Panc1 (cell line): ENCODE measurements around the gene ETAA1.

Source experiments
- POLR2AphosphoS5 ChIP-seq: IDR thresholded peaks from 2 replicates; pipeline ENCODE4 v1.6.1; 2012; ENCODE audit warnings: mild to moderate bottlenecking, low read depth, low read length, moderate library complexity
- SIN3A ChIP-seq: IDR thresholded peaks from 2 replicates; pipeline ENCODE4 v1.6.1; 2012; ENCODE audit warnings: low read depth, mild to moderate bottlenecking, low read length, moderate library complexity, borderline replicate concordance; ENCODE audit not compliant: insufficient read depth
- TF ChIP-seq, protein P1 (sequence below): fragments of 450-650 bp; IDR thresholded peaks from 2 replicates; pipeline ENCODE4 v1.5.1; 2017; ENCODE audit warnings: mild to moderate bottlenecking

- no peak for TF ChIP-seq POLR2AphosphoS5
- TF ChIP-seq, protein P1, sequence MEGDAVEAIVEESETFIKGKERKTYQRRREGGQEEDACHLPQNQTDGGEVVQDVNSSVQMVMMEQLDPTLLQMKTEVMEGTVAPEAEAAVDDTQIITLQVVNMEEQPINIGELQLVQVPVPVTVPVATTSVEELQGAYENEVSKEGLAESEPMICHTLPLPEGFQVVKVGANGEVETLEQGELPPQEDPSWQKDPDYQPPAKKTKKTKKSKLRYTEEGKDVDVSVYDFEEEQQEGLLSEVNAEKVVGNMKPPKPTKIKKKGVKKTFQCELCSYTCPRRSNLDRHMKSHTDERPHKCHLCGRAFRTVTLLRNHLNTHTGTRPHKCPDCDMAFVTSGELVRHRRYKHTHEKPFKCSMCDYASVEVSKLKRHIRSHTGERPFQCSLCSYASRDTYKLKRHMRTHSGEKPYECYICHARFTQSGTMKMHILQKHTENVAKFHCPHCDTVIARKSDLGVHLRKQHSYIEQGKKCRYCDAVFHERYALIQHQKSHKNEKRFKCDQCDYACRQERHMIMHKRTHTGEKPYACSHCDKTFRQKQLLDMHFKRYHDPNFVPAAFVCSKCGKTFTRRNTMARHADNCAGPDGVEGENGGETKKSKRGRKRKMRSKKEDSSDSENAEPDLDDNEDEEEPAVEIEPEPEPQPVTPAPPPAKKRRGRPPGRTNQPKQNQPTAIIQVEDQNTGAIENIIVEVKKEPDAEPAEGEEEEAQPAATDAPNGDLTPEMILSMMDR, result no peak
- TF ChIP-seq SIN3A, result no peak
Measured at GRCh38 chr2:67436221-67436620, 39.1 kb downstream of the ETAA1 start.
